Fibroblast of pulmonary artery (primary cell): Measurements from ENCODE around the gene STAG1.

Source experiments
- DNase-seq: peaks from one replicate; pipeline ENCODE4 v3.0.0-alpha.2; 2010; ENCODE audit warnings: low read depth
- H3K4me3 ChIP-seq: replicated peaks from 2 replicates; pipeline ENCODE4 v1.5.1; 2011; ENCODE audit warnings: low read depth, mild to moderate bottlenecking, control low read depth, low read length, moderate library complexity
- CTCF ChIP-seq: IDR thresholded peaks from 2 replicates; pipeline ENCODE4 v1.5.1; 2011; ENCODE audit warnings: mild to moderate bottlenecking, control low read depth, low read length, inconsistent platforms; ENCODE audit errors: missing control alignments

The STAG1 gene

GRCh38 chr3:136682740-136683312 is 69.4 kb downstream of the STAG1 start:
- no peak for DNase-seq
- H3K4me3 ChIP-seq, result no peak overlapping the region
- TF ChIP-seq CTCF, result no peak

GRCh38 chr3:136678981-136679380 is 73.2 kb downstream of the STAG1 start:
- H3K4me3 ChIP-seq, result no peak overlapping the region
- TF ChIP-seq CTCF, result no peak
- no peak for DNase-seq

- TF ChIP-seq CTCF, result no peak
- H3K4me3 ChIP-seq, result no peak overlapping the region
- DNase-seq, result no peak
These were observed 76.2 kb downstream of the STAG1 start for GRCh38 chr3:136676009-136676408.

- no peak overlapping the region for H3K4me3 ChIP-seq
- DNase-seq, result no peak
- TF ChIP-seq CTCF, result no peak
These were observed 76.9 kb downstream of the STAG1 start for GRCh38 chr3:136675150-136675858.

- DNase-seq, result no peak
- no peak for TF ChIP-seq CTCF
- no peak overlapping the region for H3K4me3 ChIP-seq
These were observed 79.7 kb downstream of the STAG1 start for GRCh38 chr3:136672457-136672856.

- TF ChIP-seq CTCF, result no peak
- H3K4me3 ChIP-seq, result no peak overlapping the region
- peak; percentile 20 for DNase-seq
These were observed 80.3 kb downstream of the STAG1 start for GRCh38 chr3:136671921-136672320.

- no peak overlapping the region for H3K4me3 ChIP-seq
- no peak for DNase-seq
- TF ChIP-seq CTCF, result no peak
These were observed 82.0 kb downstream of the STAG1 start for GRCh38 chr3:136670166-136670565.
